Cardiac fibroblast (primary cell): Measurements from ENCODE around the gene SMIM44.

Source experiments
- DNase-seq, 2 donors: peaks; one replicate each; pipeline versions ENCODE4 v3.0.0 to v3.0.0-alpha.2; 2010; ENCODE audit warnings: low read depth in 2 of 2
- H3K4me3 ChIP-seq, 2 donors: replicated peaks in 1 of 2; 1 replicate in 1 of 2; 2 replicates in 1 of 2; pipeline ENCODE4 v1.5.1; 2011; ENCODE audit warnings: low read depth in 2 of 2, low read length in 2 of 2, mild to moderate bottlenecking in 2 of 2, moderate library complexity in 1 of 2
- CTCF ChIP-seq: IDR thresholded peaks from one replicate; pipeline ENCODE4 v1.5.1; 2011; ENCODE audit warnings: low read depth, mild to moderate bottlenecking, low read length, inconsistent platforms

Gene SMIM44

GRCh38 chr19:3463714-3464586 lies 19.3 kb downstream of the SMIM44 start:
- DNase-seq = no peak
- no peak for TF ChIP-seq CTCF
- H3K4me3 ChIP-seq = no peak overlapping the region

- DNase-seq = no peak
- H3K4me3 ChIP-seq = no peak overlapping the region
- TF ChIP-seq CTCF = no peak
These were observed 20.1 kb downstream of the SMIM44 start for GRCh38 chr19:3462991-3463713.

- no peak overlapping the region for H3K4me3 ChIP-seq
- no peak for TF ChIP-seq CTCF
- DNase-seq = no peak
These were observed 23.2 kb downstream of the SMIM44 start for GRCh38 chr19:3459965-3460582.

GRCh38 chr19:3459089-3459881 lies 24.0 kb downstream of the SMIM44 start:
- DNase-seq = peak; percentile 93 to 96
- TF ChIP-seq CTCF = no peak
- no peak overlapping the region for H3K4me3 ChIP-seq

- DNase-seq = no peak
- TF ChIP-seq CTCF = no peak
- no peak overlapping the region for H3K4me3 ChIP-seq
These were observed 24.8 kb downstream of the SMIM44 start for GRCh38 chr19:3458229-3459088.
